ENCODE data around the gene THSD4. TPM values are rescaled to one million over a fixed set of nuclear protein-coding genes. Genes with fewer than 3 reads are reported as not detected.
"Not testable (repeated sequence)": the region's sequence is repeated elsewhere in the genome, so short reads cannot be mapped to it uniquely, and the experiment has no call there.

Gene THSD4
- total RNA-seq, 2 experiments from 2014 or later, result not detected

- peaks cover 26% of the 10 kb centered on the region for H3K27me3 Mint-ChIP-seq
- ATAC-seq (no peak), DNase-seq (no peak)
- no peak overlapping the region for H3K4me3 Mint-ChIP-seq
- no peaks in the 10 kb centered on the region for H3K36me3 Mint-ChIP-seq
- no peak overlapping the region for H3K27ac Mint-ChIP-seq
- no peaks in the 10 kb centered on the region for H3K9me3 Mint-ChIP-seq (ENCODE audit: low read depth)
- CTCF ChIA-PET, result interaction anchor here (1.5 to 3.6 kb wide), 2 partner anchors 50 to 53 kb away, joined by 5 to 26 read pairs; no protein-coding TSS in a partner anchor
- peaks cover 8% of the 10 kb centered on the region for H3K4me1 Mint-ChIP-seq
Measured at GRCh38 chr15:71387810-71388209, 272.5 kb downstream of the THSD4 start.

- Mint-ChIP-seq H3K36me3 (no peaks in the 10 kb centered on the region), H3K27ac (no peak overlapping the region), H3K4me3 (no peak overlapping the region), H3K4me1 (peaks cover 8% of the 10 kb centered on the region), H3K27me3 (peaks cover 26% of the 10 kb centered on the region), H3K9me3 (ENCODE audit: low read depth) (no peaks in the 10 kb centered on the region)
- DNase-seq, result no peak
- CTCF ChIA-PET, result no interaction called here
- ATAC-seq, result no peak
Measured at GRCh38 chr15:71390096-71390495, 274.8 kb downstream of the THSD4 start.

GRCh38 chr15:71391421-71392088, 276.3 kb downstream of the THSD4 start:
- no peaks in the 10 kb centered on the region for H3K9me3 Mint-ChIP-seq (ENCODE audit: low read depth)
- H3K4me1 Mint-ChIP-seq, result peaks cover 8% of the 10 kb centered on the region
- CTCF ChIA-PET, result interaction anchor here (1.1 kb wide), 1 partner anchor 54 kb away, joined by 3 read pairs; no protein-coding TSS in a partner anchor
- H3K4me3 Mint-ChIP-seq, result no peak overlapping the region
- no peak overlapping the region for H3K27ac Mint-ChIP-seq
- no peaks in the 10 kb centered on the region for H3K36me3 Mint-ChIP-seq
- peaks cover 21% of the 10 kb centered on the region for H3K27me3 Mint-ChIP-seq
- ATAC-seq, result no peak
- DNase-seq, result no peak

DNA sequence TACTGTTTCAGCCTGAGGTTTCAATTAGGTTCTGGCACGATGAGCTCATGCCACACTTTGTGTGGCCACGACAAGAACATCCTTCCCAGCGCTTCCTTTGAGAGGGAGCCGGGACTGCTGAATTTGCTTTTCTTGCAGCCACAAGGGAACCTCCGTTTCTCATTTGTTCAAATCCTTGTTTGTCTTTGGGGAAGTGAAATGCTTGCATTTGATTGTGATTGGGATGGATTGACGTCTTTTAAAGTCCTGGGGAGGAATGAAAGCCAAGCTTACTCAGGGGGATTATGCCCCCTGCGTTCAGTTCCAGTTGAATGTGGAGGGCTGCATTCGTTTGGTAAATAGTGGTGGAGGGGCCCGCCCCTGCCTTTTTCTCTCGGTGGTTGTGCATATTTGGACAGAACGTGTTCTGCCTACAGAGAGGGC, 277.6 kb downstream of the THSD4 start:
- H3K9me3 Mint-ChIP-seq (ENCODE audit: low read depth), result no peaks in the 10 kb centered on the region
- no peak overlapping the region for H3K4me3 Mint-ChIP-seq
- H3K27me3 Mint-ChIP-seq, result peaks cover 10% of the 10 kb centered on the region
- no peaks in the 10 kb centered on the region for H3K36me3 Mint-ChIP-seq
- DNase-seq, result no peak
- H3K4me1 Mint-ChIP-seq, result peaks cover 5% of the 10 kb centered on the region
- H3K27ac Mint-ChIP-seq, result no peak overlapping the region
- CTCF ChIA-PET, result no interaction called here
- ATAC-seq, result no peak

- H3K4me1 Mint-ChIP-seq, result peaks cover under 1% of the 10 kb centered on the region
- DNase-seq, result no peak
- H3K27me3 Mint-ChIP-seq, result peaks cover 5% of the 10 kb centered on the region
- H3K9me3 Mint-ChIP-seq (ENCODE audit: low read depth), result no peaks in the 10 kb centered on the region
- no peaks in the 10 kb centered on the region for H3K36me3 Mint-ChIP-seq
- H3K27ac Mint-ChIP-seq, result no peak overlapping the region
- H3K4me3 Mint-ChIP-seq, result no peak overlapping the region
- CTCF ChIA-PET, result no interaction called here
- no peak for ATAC-seq
Measured at GRCh38 chr15:71393383-71393782, 278.1 kb downstream of the THSD4 start.

DNA sequence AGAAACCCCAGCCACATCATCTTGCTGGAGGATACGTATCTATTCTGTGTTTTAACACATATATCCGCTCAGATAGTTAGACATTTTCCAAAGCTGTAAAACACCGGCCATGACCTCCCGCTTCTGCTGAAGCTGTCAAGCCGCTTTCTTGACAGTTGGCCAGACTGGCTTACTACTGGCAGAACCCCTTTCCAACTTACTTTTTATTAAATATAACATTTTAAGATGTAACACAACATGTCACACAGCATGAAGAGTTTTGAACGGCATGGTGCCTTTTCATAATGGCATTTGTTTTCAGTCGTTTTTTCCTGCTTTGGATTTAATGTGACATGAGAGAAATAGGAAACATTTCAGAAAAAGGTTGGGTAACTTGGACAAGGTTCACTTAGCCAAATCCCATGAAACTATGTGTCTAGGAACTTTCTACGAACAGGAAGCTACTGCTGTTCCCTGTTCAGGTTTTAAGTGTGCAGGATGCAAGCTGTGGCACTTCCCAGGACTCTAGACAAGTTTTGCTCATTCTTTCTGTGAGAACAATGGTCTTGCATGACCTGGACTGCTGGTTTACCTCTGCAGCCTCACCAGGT, 281.4 kb downstream of the THSD4 start:
- H3K4me1 Mint-ChIP-seq, result no peaks in the 10 kb centered on the region
- H3K27ac Mint-ChIP-seq, result no peak overlapping the region
- DNase-seq (no peak), ATAC-seq (no peak)
- no peak overlapping the region for H3K4me3 Mint-ChIP-seq
- CTCF ChIA-PET, result no interaction called here
- H3K36me3 Mint-ChIP-seq, result no peaks in the 10 kb centered on the region
- no peaks in the 10 kb centered on the region for H3K9me3 Mint-ChIP-seq (ENCODE audit: low read depth)
- H3K27me3 Mint-ChIP-seq, result peaks cover 2% of the 10 kb centered on the region

DNA sequence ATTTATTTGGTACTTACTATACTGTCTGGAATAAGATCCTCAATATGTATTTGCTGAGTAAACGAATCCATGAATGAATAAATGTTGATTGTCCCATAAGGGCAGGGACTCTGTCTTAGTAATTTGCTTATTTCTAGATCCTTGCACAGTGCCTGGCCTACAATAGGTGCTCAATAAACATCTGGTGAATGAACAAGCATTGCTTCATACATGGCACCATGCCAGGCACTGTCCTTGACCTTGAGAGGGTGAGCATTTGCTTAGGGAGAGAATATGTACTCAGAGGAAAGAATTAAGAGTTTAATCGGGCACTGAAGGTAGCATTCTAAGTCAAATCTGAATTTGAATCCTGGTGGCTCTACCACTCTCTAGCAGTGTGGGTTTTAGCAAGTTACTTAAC, 282.1 kb downstream of the THSD4 start:
- H3K9me3 Mint-ChIP-seq (ENCODE audit: low read depth), result no peaks in the 10 kb centered on the region
- H3K36me3 Mint-ChIP-seq, result no peaks in the 10 kb centered on the region
- H3K27ac Mint-ChIP-seq, result no peak overlapping the region
- H3K4me3 Mint-ChIP-seq, result no peak overlapping the region
- no peaks in the 10 kb centered on the region for H3K4me1 Mint-ChIP-seq
- DNase-seq (no peak), ATAC-seq (no peak)
- CTCF ChIA-PET, result no interaction called here
- peaks cover 2% of the 10 kb centered on the region for H3K27me3 Mint-ChIP-seq

GRCh38 chr15:71400294-71400693, 285.0 kb downstream of the THSD4 start:
- DNase-seq (no peak), ATAC-seq (no peak)
- CTCF ChIA-PET, result no interaction called here
- H3K27me3 Mint-ChIP-seq, result peaks cover 2% of the 10 kb centered on the region
- no peak overlapping the region for H3K27ac Mint-ChIP-seq
- no peaks in the 10 kb centered on the region for H3K9me3 Mint-ChIP-seq (ENCODE audit: low read depth)
- no peaks in the 10 kb centered on the region for H3K4me1 Mint-ChIP-seq
- H3K4me3 Mint-ChIP-seq, result no peak overlapping the region
- H3K36me3 Mint-ChIP-seq, result no peaks in the 10 kb centered on the region

DNA sequence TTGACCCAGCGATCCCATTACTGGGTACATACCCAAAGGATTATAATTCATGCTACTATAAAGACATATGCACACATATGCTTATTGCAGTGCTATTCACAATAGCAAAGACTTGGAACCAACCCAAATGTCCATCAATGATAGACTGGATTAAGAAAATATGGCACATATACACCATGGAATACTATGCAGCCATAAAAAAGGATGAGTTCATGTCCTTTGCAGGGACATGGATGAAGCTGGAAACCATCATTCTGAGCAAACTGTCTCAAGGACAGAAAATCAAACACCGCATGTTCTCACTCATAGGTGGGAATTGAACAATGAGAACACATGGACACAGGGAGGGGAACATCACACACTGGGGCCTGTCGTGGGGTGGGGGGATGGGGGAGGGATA, 286.5 kb downstream of the THSD4 start:
- H3K36me3 Mint-ChIP-seq; ATAC-seq; H3K4me3 Mint-ChIP-seq; H3K4me1 Mint-ChIP-seq; CTCF ChIA-PET; H3K9me3 Mint-ChIP-seq (ENCODE audit: low read depth); H3K27ac Mint-ChIP-seq; DNase-seq; H3K27me3 Mint-ChIP-seq: not testable (repeated sequence)

DNA sequence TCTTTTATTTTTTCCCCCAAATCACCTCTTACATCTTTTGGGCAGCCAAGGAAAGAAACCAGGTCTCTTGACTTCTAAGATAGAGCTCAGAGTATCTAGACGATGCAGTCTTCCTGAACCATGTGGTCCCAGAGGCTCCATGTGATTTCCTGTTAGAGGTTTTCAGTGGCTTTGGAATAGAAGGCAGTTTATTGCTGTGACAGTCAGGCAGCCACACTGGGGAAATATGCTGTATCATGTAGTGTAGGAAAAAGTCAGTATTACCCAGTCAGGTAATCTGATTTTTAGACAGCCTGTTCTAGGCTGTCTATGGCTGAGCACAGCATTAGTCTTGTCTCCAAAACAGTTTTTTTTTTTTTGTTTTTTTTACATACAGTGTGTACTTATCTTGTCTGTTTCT, 294.3 kb downstream of the THSD4 start:
- Mint-ChIP-seq H3K9me3 (ENCODE audit: low read depth) (no peaks in the 10 kb centered on the region), H3K4me1 (no peaks in the 10 kb centered on the region), H3K27ac (no peak overlapping the region), H3K27me3 (peaks cover 13% of the 10 kb centered on the region), H3K4me3 (no peak overlapping the region), H3K36me3 (no peaks in the 10 kb centered on the region)
- CTCF ChIA-PET, result no interaction called here
- DNase-seq (no peak), ATAC-seq (no peak)

DNA sequence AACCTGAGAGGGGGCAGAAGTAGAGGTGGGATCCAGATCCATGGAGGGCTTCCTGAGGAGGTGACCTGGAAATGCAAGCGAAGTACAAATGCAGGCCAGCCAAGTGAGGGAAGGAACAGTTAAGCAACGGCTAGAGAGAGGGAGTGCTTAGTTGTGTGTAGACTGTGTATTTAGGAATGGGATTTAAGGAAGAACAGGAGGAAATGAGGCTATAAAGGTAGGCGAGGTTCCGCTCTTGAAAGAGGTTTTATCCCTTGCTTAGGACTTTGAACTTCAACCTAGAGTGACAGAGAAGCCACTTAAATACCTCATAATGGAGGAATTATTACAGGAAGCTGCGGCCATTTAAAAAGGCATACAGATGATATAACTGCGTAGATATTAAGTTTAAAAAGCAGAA, 295.1 kb downstream of the THSD4 start:
- CTCF ChIA-PET, result no interaction called here
- no peak overlapping the region for H3K4me3 Mint-ChIP-seq
- ATAC-seq (no peak), DNase-seq (no peak)
- H3K9me3 Mint-ChIP-seq (ENCODE audit: low read depth), result no peaks in the 10 kb centered on the region
- no peak overlapping the region for H3K27ac Mint-ChIP-seq
- no peaks in the 10 kb centered on the region for H3K4me1 Mint-ChIP-seq
- H3K27me3 Mint-ChIP-seq, result peaks cover 13% of the 10 kb centered on the region
- no peaks in the 10 kb centered on the region for H3K36me3 Mint-ChIP-seq

- peaks cover 7% of the 10 kb centered on the region for H3K27me3 Mint-ChIP-seq
- CTCF ChIA-PET, result interaction anchor here (1.0 kb wide), 1 partner anchor 25 kb away, joined by 3 read pairs; no protein-coding TSS in a partner anchor
Measured at GRCh38 chr15:71411538-71412482, 296.5 kb downstream of the THSD4 start.

GRCh38 chr15:71413419-71413818, 298.1 kb downstream of the THSD4 start:
- Mint-ChIP-seq H3K4me1 (no peaks in the 10 kb centered on the region), H3K27me3 (peaks cover 7% of the 10 kb centered on the region), H3K4me3 (no peak overlapping the region), H3K9me3 (ENCODE audit: low read depth) (no peaks in the 10 kb centered on the region), H3K27ac (no peak overlapping the region), H3K36me3 (no peaks in the 10 kb centered on the region)
- no peak for ATAC-seq
- DNase-seq, result no peak
- CTCF ChIA-PET, result interaction anchor here (0.8 kb wide), 1 partner anchor 16 kb away, joined by 3 read pairs; no protein-coding TSS in a partner anchor

More at GRCh38 chr15:71411538-71412482, 296.5 kb downstream of the THSD4 start:
- Mint-ChIP-seq H3K36me3 (no peaks in the 10 kb centered on the region), H3K9me3 (ENCODE audit: low read depth) (no peaks in the 10 kb centered on the region), H3K27ac (no peak overlapping the region), H3K4me3 (no peak overlapping the region), H3K4me1 (no peaks in the 10 kb centered on the region)
- no peak for DNase-seq
- ATAC-seq, result no peak

Measured in activated CD8-positive, alpha-beta memory T cell treated with anti-CD3 and anti-CD28 coated beads, Interleukin-2, amount 10 ng/mL, durations not matched to agents 7 days and 5 days (primary cell).